HepG2 (cell line): Measurements from ENCODE around the gene DCAKD. TPM values are rescaled to one million over a fixed set of nuclear protein-coding genes. Genes with fewer than 3 reads are reported as not detected.

Experiments
- GABPB1 ChIP-seq: IDR thresholded peaks from 2 replicates; pipeline ENCODE4 v1.6.1; 2016; ENCODE audit warnings: mild to moderate bottlenecking, missing genetic modification reagents, moderate library complexity, missing compliant biosample characterization
- GFI1 ChIP-seq: sonication (generic); formaldehyde crosslinking; IDR thresholded peaks from 2 replicates; pipeline ENCODE4 v1.5.0; 2020; ENCODE audit warnings: missing genetic modification reagents, mild to moderate bottlenecking, borderline replicate concordance
- JARID2 ChIP-seq: sonication (generic); formaldehyde crosslinking; IDR thresholded peaks from 2 replicates; pipeline ENCODE4 v1.8.1; 2023; ENCODE audit warnings: missing genetic modification reagents, inconsistent platforms; ENCODE audit not compliant: insufficient replicate concordance
- MAFF ChIP-seq: IDR thresholded peaks from 2 replicates; pipeline ENCODE4 v1.6.1; 2011; ENCODE audit warnings: low read depth, low read length, improper control_type of control experiment
- MAZ ChIP-seq, 2 experiments: sonication (generic) in 1 of 2; formaldehyde crosslinking in 1 of 2; IDR thresholded peaks; 2 replicates each; pipeline versions ENCODE4 v1.5.0 to v1.6.1; 2012 to 2020; ENCODE audit warnings: low read depth in 2 of 2, mild to moderate bottlenecking in 2 of 2, borderline replicate concordance in 1 of 2, improper control_type of control experiment in 1 of 2, low read length in 1 of 2, missing genetic modification reagents in 1 of 2, moderate library complexity in 1 of 2
- MTA1 ChIP-seq: sonication (generic); formaldehyde crosslinking; IDR thresholded peaks from 2 replicates; pipeline ENCODE4 v1.4.0; 2020; ENCODE audit warnings: missing genetic modification reagents, mild to moderate bottlenecking, borderline replicate concordance
- POLR2AphosphoS5 ChIP-seq: IDR thresholded peaks from 2 replicates; pipeline ENCODE4 v1.6.1; 2012; ENCODE audit warnings: low read depth, low read length
- RELA ChIP-seq: sonication (generic); formaldehyde crosslinking; IDR thresholded peaks from 2 replicates; pipeline ENCODE4 v1.4.0; 2020; ENCODE audit warnings: missing genetic modification reagents
- SATB2 ChIP-seq: sonication (generic); formaldehyde crosslinking; IDR thresholded peaks from 2 replicates; pipeline ENCODE4 v1.5.0; 2020; ENCODE audit warnings: missing genetic modification reagents
- SCMH1 ChIP-seq: sonication (generic); formaldehyde crosslinking; IDR thresholded peaks from 2 replicates; pipeline ENCODE4 v1.9.0; 2021; ENCODE audit warnings: missing genetic modification reagents, mild to moderate bottlenecking, borderline replicate concordance
- SRSF9 ChIP-seq: fragments of 200-400 bp; formaldehyde crosslinking; IDR thresholded peaks from 2 replicates; pipeline ENCODE4 v1.6.1; 2018; ENCODE audit warnings: borderline replicate concordance, mild to moderate bottlenecking, low read depth, low read length; ENCODE audit not compliant: insufficient read depth, poor library complexity, severe bottlenecking
- TOE1 ChIP-seq: sonication (generic); formaldehyde crosslinking; IDR thresholded peaks from 2 replicates; pipeline ENCODE4 v1.4.0; 2020; ENCODE audit warnings: mild to moderate bottlenecking, missing genetic modification reagents
- ZNF138 ChIP-seq: sonication (generic); formaldehyde crosslinking; IDR thresholded peaks from 2 replicates; pipeline ENCODE4 v1.5.0; 2020; ENCODE audit warnings: mild to moderate bottlenecking, low read depth, missing genetic modification reagents
- ZNF24 ChIP-seq: fragments of 450-650 bp; IDR thresholded peaks from 2 replicates; pipeline ENCODE4 v1.6.1; 2017; ENCODE audit warnings: antibody characterized with exemption, mild to moderate bottlenecking
- ZNF460 ChIP-seq: sonication (generic); formaldehyde crosslinking; IDR thresholded peaks from 2 replicates; pipeline ENCODE4 v1.5.1; 2020; ENCODE audit warnings: missing genetic modification reagents, mild to moderate bottlenecking, borderline replicate concordance
- ZNF577 ChIP-seq: sonication (generic); formaldehyde crosslinking; IDR thresholded peaks from 2 replicates; pipeline ENCODE4 v1.4.0; 2020; ENCODE audit warnings: mild to moderate bottlenecking, low read depth, missing genetic modification reagents, borderline replicate concordance
- ZNF747 ChIP-seq: sonication (generic); formaldehyde crosslinking; IDR thresholded peaks from 2 replicates; pipeline ENCODE4 v1.8.1; 2023; ENCODE audit warnings: missing genetic modification reagents, mild to moderate bottlenecking, borderline replicate concordance
- ZNF775 ChIP-seq: sonication (generic); formaldehyde crosslinking; IDR thresholded peaks from 2 replicates; pipeline ENCODE4 v1.4.0; 2020; ENCODE audit warnings: missing genetic modification reagents, mild to moderate bottlenecking, moderate library complexity, borderline replicate concordance
- ZSCAN21 ChIP-seq: sonication (generic); formaldehyde crosslinking; IDR thresholded peaks from 2 replicates; pipeline ENCODE4 v1.8.0; 2022; ENCODE audit warnings: mild to moderate bottlenecking, missing genetic modification reagents, moderate library complexity, borderline replicate concordance
- polyA plus RNA-seq, 8 experiments: library from polyadenylated mRNA; depleted of rRNA in 3 of 8; stranded (reverse) in 7 of 8; unstranded in 1 of 8; fragments of >200 nt; fragmentation: Illumina TruSeq in 4 of 8; extraction: Trizol in 4 of 8; gene quantifications; 2 replicates each; pipeline versions ENCODE4 v1.2.1 to v1.2.3, GENCODE V29; 2011 to 2016; ENCODE audit warnings: low read depth in 4 of 8, missing spikeins in 1 of 8, mixed read lengths in 1 of 8; ENCODE audit not compliant: insufficient read depth in 1 of 8
- total RNA-seq, 5 experiments: library from RNA; depleted of rRNA; stranded (reverse); fragments of >200 nt; fragmentation: Illumina TruSeq; extraction: Trizol; gene quantifications; 2 replicates each; pipeline ENCODE4 v1.2.3, GENCODE V29; 2016; ENCODE audit warnings: low read depth in 1 of 5
- TF ChIP-seq, protein P1 (sequence below): IDR thresholded peaks from 2 replicates; pipeline ENCODE4 v1.6.1; 2016
- TF ChIP-seq, protein P2 (sequence below): sonication (generic); formaldehyde crosslinking; IDR thresholded peaks from 2 replicates; pipeline ENCODE4 v1.4.0; 2020; ENCODE audit warnings: missing genetic modification reagents, mild to moderate bottlenecking, borderline replicate concordance
- TF ChIP-seq, protein P3 (sequence below): sonication (generic); formaldehyde crosslinking; IDR thresholded peaks from 2 replicates; pipeline ENCODE4 v1.4.0; 2020; ENCODE audit warnings: low read depth, missing genetic modification reagents
- TF ChIP-seq, protein P4 (sequence below): sonication (generic); formaldehyde crosslinking; conservative IDR thresholded peaks from 2 replicates; pipeline ENCODE4 v1.4.0; 2020; ENCODE audit warnings: missing genetic modification reagents

The DCAKD gene
- total and polyA plus RNA-seq, 2 of the 13 experiments (the other 11 are each of a cell fraction or from before 2014, with no cell fraction given), result 25.9 to 29.2 TPM

DNA sequence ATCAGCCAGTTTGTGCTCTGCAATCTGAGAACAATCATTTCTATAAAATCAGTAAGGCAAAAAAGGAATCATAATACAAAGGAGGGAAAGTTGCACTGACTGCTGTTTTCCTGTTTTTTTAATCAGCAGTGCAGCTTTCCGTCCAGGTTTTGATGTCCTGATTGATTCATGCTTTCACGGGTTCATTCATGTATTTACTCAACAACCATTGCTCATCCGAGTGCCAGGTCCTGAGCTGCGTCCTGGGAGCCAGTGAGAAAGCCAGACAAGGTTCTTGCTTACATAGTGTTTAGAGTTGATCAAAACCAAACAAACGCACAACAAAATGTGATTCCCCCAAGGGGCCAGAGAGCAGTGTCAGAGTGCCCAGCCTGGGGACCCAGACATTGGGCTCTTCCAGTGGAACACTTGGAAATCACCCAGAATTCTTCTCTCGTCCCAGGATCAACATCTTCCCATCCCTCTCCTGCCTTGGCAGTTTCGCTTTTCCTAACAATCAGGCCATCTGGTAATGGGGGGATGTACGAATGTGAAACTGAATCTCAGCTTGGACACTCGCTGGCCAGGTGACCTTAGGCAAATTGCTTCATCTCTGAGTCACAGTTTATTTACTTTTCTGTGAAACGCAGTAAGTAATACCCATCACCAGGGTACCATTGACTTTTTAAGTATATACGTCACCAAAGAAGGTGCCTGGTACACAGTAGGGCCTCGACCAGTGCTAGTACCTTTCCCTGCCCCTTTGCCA lies 70.0 kb downstream of the DCAKD start (continued):
- TF ChIP-seq MTA1 (CRISPR knock-in tag) (no peak), ZSCAN21 (CRISPR knock-in tag) (no peak), GFI1 (peak; percentile 99), MAZ (IDR thresholded peaks at IDR 0.05; ENCODE audit: borderline replicate concordance, low read depth, low read length) (no peak), MAZ (CRISPR knock-in tag; IDR thresholded peaks at IDR 0.05; ENCODE audit: low read depth) (no peak), ZNF138 (CRISPR knock-in tag) (no peak), ZNF577 (CRISPR knock-in tag) (no peak), ZNF460 (CRISPR knock-in tag) (no peak), ZNF747 (CRISPR knock-in tag) (no peak), SRSF9 (no peak), GABPB1 (peak; percentile 20; the same call in 1 of the 2 replicates), ZNF24 (no peak), MAFF (no peak), TOE1 (CRISPR knock-in tag) (no peak), SCMH1 (CRISPR knock-in tag) (no peak), RELA (CRISPR knock-in tag) (no peak), SATB2 (CRISPR knock-in tag) (no peak), JARID2 (CRISPR knock-in tag) (no peak), POLR2AphosphoS5 (no peak), ZNF775 (no peak)
- TF ChIP-seq, protein P1, sequence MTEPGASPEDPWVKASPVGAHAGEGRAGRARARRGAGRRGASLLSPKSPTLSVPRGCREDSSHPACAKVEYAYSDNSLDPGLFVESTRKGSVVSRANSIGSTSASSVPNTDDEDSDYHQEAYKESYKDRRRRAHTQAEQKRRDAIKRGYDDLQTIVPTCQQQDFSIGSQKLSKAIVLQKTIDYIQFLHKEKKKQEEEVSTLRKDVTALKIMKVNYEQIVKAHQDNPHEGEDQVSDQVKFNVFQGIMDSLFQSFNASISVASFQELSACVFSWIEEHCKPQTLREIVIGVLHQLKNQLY, result peak; percentile 83; the same call in 1 of the 2 replicates
- TF ChIP-seq, protein P2, sequence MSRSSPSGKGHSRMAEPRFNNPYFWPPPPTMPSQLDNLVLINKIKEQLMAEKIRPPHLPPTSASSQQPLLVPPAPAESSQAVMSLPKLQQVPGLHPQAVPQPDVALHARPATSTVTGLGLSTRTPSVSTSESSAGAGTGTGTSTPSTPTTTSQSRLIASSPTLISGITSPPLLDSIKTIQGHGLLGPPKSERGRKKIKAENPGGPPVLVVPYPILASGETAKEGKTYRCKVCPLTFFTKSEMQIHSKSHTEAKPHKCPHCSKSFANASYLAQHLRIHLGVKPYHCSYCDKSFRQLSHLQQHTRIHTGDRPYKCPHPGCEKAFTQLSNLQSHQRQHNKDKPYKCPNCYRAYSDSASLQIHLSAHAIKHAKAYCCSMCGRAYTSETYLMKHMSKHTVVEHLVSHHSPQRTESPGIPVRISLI (CRISPR knock-in tag), result no peak
- TF ChIP-seq, protein P3, sequence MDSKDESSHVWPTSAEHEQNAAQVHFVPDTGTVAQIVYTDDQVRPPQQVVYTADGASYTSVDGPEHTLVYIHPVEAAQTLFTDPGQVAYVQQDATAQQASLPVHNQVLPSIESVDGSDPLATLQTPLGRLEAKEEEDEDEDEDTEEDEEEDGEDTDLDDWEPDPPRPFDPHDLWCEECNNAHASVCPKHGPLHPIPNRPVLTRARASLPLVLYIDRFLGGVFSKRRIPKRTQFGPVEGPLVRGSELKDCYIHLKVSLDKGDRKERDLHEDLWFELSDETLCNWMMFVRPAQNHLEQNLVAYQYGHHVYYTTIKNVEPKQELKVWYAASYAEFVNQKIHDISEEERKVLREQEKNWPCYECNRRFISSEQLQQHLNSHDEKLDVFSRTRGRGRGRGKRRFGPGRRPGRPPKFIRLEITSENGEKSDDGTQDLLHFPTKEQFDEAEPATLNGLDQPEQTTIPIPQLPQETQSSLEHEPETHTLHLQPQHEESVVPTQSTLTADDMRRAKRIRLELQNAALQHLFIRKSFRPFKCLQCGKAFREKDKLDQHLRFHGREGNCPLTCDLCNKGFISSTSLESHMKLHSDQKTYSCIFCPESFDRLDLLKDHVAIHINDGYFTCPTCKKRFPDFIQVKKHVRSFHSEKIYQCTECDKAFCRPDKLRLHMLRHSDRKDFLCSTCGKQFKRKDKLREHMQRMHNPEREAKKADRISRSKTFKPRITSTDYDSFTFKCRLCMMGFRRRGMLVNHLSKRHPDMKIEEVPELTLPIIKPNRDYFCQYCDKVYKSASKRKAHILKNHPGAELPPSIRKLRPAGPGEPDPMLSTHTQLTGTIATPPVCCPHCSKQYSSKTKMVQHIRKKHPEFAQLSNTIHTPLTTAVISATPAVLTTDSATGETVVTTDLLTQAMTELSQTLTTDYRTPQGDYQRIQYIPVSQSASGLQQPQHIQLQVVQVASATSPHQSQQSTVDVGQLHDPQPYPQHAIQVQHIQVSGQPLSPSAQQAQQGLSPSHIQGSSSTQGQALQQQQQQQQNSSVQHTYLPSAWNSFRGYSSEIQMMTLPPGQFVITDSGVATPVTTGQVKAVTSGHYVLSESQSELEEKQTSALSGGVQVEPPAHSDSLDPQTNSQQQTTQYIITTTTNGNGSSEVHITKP (CRISPR knock-in tag), result no peak; the same call in 1 of the 2 replicates
- TF ChIP-seq, protein P4, sequence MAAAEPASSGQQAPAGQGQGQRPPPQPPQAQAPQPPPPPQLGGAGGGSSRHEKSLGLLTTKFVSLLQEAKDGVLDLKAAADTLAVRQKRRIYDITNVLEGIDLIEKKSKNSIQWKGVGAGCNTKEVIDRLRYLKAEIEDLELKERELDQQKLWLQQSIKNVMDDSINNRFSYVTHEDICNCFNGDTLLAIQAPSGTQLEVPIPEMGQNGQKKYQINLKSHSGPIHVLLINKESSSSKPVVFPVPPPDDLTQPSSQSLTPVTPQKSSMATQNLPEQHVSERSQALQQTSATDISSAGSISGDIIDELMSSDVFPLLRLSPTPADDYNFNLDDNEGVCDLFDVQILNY (CRISPR knock-in tag), result no peak
